K562 (cell line): ENCODE results near the gene NRM. TPM values are rescaled to one million over a fixed set of nuclear protein-coding genes. Genes with fewer than 3 reads are reported as not detected.

Source experiments
- ATAC-seq: fragments of 200-7000 bp; cut with Tn5 transposase; 3 replicates; pipeline ENCODE4 v1.9.1; 2020; ENCODE audit warnings: moderate library complexity
- BruUV-seq: library from RNA; stranded (reverse); fragments of 400-500 nt; replicated peaks from 2 replicates; lab custom pipeline; 2021; lab: Mats Ljungman, UMichigan
- CTCF ChIA-PET: fragments of 300-600 bp; formaldehyde crosslinking; extraction: SDS; loops from one replicate; lab custom pipeline; 2021; ENCODE audit warnings: low intra/inter-chr PET ratio; lab: Yijun Ruan, JAX
- POLR2A ChIA-PET: fragments of 300-600, 350-650 bp; sonication (Branson Sonifier 250); formaldehyde crosslinking; extraction: SDS; loops from one replicate; lab custom pipeline; 2021; ENCODE audit warnings: antibody characterized with exemption, inconsistent platforms; lab: Yijun Ruan, JAX
- DNase-seq, 4 experiments: peaks; one replicate each; pipeline versions ENCODE4 v3.0.0 to v3.0.0-alpha.2; 2011 to 2018; ENCODE audit warnings: low spot score in 3 of 4, mixed read lengths in 3 of 4; ENCODE audit errors: extremely low read depth in 1 of 4
- FAIRE-seq: peaks from 2 replicates; lab custom pipeline; 2011; peaks lifted over from hg19 to GRCh38; lab: Jason Lieb, UNC
- H2AFZ ChIP-seq: 2 replicates; pipeline ENCODE4 v1.6.0; 2011; ENCODE audit warnings: low read depth, low read length, control low read depth, inconsistent platforms
- H3K27ac ChIP-seq: fragments of 200-600 bp; 3 replicates; pipeline ENCODE4 v1.8.0; 2011; ENCODE audit warnings: low read depth, mild to moderate bottlenecking, control low read depth, inconsistent platforms, low read length, moderate library complexity, mixed read lengths; ENCODE audit errors: extremely low read depth
- H3K27me3 ChIP-seq, 2 experiments: fragments of 300-600 bp in 1 of 2; 2 replicates in 1 of 2; 3 replicates in 1 of 2; pipeline versions ENCODE4 v1.6.0 to v1.8.0; 2011; ENCODE audit warnings: inconsistent platforms in 2 of 2, low read length in 2 of 2, mild to moderate bottlenecking in 1 of 2, mixed read lengths in 1 of 2, moderate library complexity in 1 of 2; ENCODE audit not compliant: control insufficient read depth in 2 of 2, insufficient read depth in 2 of 2
- H3K36me3 ChIP-seq: fragments of 300-600 bp; 3 replicates; pipeline ENCODE4 v1.8.0; 2011; ENCODE audit warnings: mild to moderate bottlenecking, low read length, inconsistent platforms; ENCODE audit not compliant: control insufficient read depth, insufficient read depth
- H3K4me1 ChIP-seq, 2 experiments: fragments of 200-600 bp in 1 of 2; replicated peaks in 1 of 2; 2 replicates in 1 of 2; 3 replicates in 1 of 2; pipeline versions ENCODE4 v1.5.1 to v1.8.0; 2011; ENCODE audit warnings: inconsistent platforms in 2 of 2, low read length in 2 of 2, mild to moderate bottlenecking in 1 of 2, mixed read lengths in 1 of 2, moderate library complexity in 1 of 2; ENCODE audit not compliant: control insufficient read depth in 2 of 2, insufficient read depth in 2 of 2
- H3K4me2 ChIP-seq: 2 replicates; pipeline ENCODE4 v1.6.1; 2011; ENCODE audit warnings: low read length, control low read depth, inconsistent platforms, mixed read lengths; ENCODE audit not compliant: insufficient read depth
- H3K4me3 ChIP-seq: fragments of 200-600 bp; sonication (generic), shearing (Covaris generic); 2 replicates; pipeline ENCODE4 v1.5.1; 2016; ENCODE audit warnings: control low read depth, inconsistent platforms
- H3K79me2 ChIP-seq: fragments of 200-600 bp; 3 replicates; pipeline ENCODE4 v1.8.0; 2011; ENCODE audit warnings: low read length, inconsistent platforms; ENCODE audit not compliant: control insufficient read depth, insufficient read depth
- H3K9ac ChIP-seq, 2 experiments: 2 replicates each; pipeline versions ENCODE4 v1.6.0 to v1.6.1; 2011; ENCODE audit warnings: low read depth in 2 of 2, low read length in 2 of 2, control low read depth in 1 of 2, inconsistent platforms in 1 of 2, mild to moderate bottlenecking in 1 of 2, mixed read lengths in 1 of 2; ENCODE audit not compliant: insufficient read depth in 1 of 2
- H3K9me1 ChIP-seq: one replicate; pipeline ENCODE4 v1.6.0; 2011; ENCODE audit warnings: inconsistent platforms, mild to moderate bottlenecking, low read length, moderate library complexity; ENCODE audit not compliant: control insufficient read depth, insufficient read depth
- H3K9me3 ChIP-seq: replicated peaks from 2 replicates; pipeline ENCODE4 v1.5.1; 2011; ENCODE audit warnings: low read depth, low read length, inconsistent platforms; ENCODE audit not compliant: control insufficient read depth, insufficient read depth
- H4K20me1 ChIP-seq: replicated peaks from 2 replicates; pipeline ENCODE4 v1.6.1; 2011; ENCODE audit warnings: low read length, inconsistent platforms, mixed read lengths; ENCODE audit not compliant: control insufficient read depth, insufficient read depth
- ARID1B ChIP-seq: fragments of 450-650 bp; IDR thresholded peaks from 2 replicates; pipeline ENCODE4 v1.6.1; 2016; ENCODE audit warnings: antibody characterized with exemption, mild to moderate bottlenecking, inconsistent platforms
- CBX3 ChIP-seq, 2 experiments: IDR thresholded peaks; 1 replicate in 1 of 2; 2 replicates in 1 of 2; pipeline ENCODE4 v1.6.1; 2012; ENCODE audit warnings: inconsistent platforms in 2 of 2, low read length in 2 of 2, borderline replicate concordance in 1 of 2, control low read depth in 1 of 2
- ETV5 ChIP-seq: sonication (generic); formaldehyde crosslinking; IDR thresholded peaks from 2 replicates; pipeline ENCODE4 v1.4.0; 2020; ENCODE audit warnings: low read depth, mild to moderate bottlenecking, missing genetic modification reagents
- IFI16 ChIP-seq: fragments of 250-450 bp; sonication (Bioruptor Pico); IDR thresholded peaks from 2 replicates; pipeline ENCODE4 v2.1.2; 2022; ENCODE audit warnings: mild to moderate bottlenecking, inconsistent platforms
- NUFIP1 ChIP-seq: fragments of 450-650 bp; IDR thresholded peaks from 2 replicates; pipeline ENCODE4 v1.6.1; 2018; ENCODE audit not compliant: partially characterized antibody
- STAT5B ChIP-seq: fragments of 250-450 bp; sonication (Bioruptor Pico); IDR thresholded peaks from 2 replicates; pipeline ENCODE4 v1.8.0; 2021; ENCODE audit warnings: mild to moderate bottlenecking, inconsistent platforms
- TCFL5 ChIP-seq: fragments of 250-450 bp; sonication (Bioruptor Pico); conservative IDR thresholded peaks from 2 replicates; pipeline ENCODE4 v1.6.1; 2021; ENCODE audit warnings: mild to moderate bottlenecking, moderate library complexity, matching md5 sums
- THAP12 ChIP-seq: fragments of 250-450 bp; sonication (Bioruptor Pico); IDR thresholded peaks from 2 replicates; pipeline ENCODE4 v1.9.0; 2021; ENCODE audit warnings: mild to moderate bottlenecking, inconsistent platforms
- ZMIZ1 ChIP-seq, 2 experiments: fragments of 150-350 bp in 1 of 2; IDR thresholded peaks; 2 replicates each; pipeline ENCODE4 v1.6.1; 2012 to 2016; ENCODE audit warnings: low read depth in 2 of 2, low read length in 2 of 2, mild to moderate bottlenecking in 1 of 2, moderate library complexity in 1 of 2
- ZNF134 ChIP-seq: fragments of 250-450 bp; sonication (Bioruptor Pico); conservative IDR thresholded peaks from 2 replicates; pipeline ENCODE4 v1.4.0; 2020
- ZNF311 ChIP-seq: fragments of 250-450 bp; sonication (Bioruptor Pico); IDR thresholded peaks from 2 replicates; pipeline ENCODE4 v1.4.0; 2020; ENCODE audit warnings: mild to moderate bottlenecking, moderate library complexity
- ZNF449 ChIP-seq: fragments of 250-450 bp; sonication (Bioruptor Pico); IDR thresholded peaks from 2 replicates; pipeline ENCODE4 v1.8.0; 2022; ENCODE audit warnings: moderate library complexity, mild to moderate bottlenecking, inconsistent platforms
- ZNF511 ChIP-seq: sonication (generic); formaldehyde crosslinking; IDR thresholded peaks from 2 replicates; pipeline ENCODE4 v1.8.0; 2022; ENCODE audit warnings: mild to moderate bottlenecking, missing genetic modification reagents
- WGBS: fragments of 100-300 bp; shearing (Covaris generic); methylation state at CpG from one replicate; pipeline ENCODE4 v1.1.6; 2016; ENCODE audit warnings: low coverage, mixed read lengths; ENCODE audit not compliant: insufficient coverage; ENCODE audit errors: missing lambda C conversion rate; 5-methylcytosine and 5-hydroxymethylcytosine counted together
- in situ Hi-C: fragments of 300-500 bp; cut with MboI; formaldehyde crosslinking; loops from 4 replicates; pipeline ENCODE4 v1.15.0; 2018; ENCODE audit warnings: inconsistent platforms, mixed read lengths
- intact Hi-C: fragments of 100-400 bp; cut with micrococcal nuclease; formaldehyde crosslinking; loops from 2 replicates; pipeline ENCODE4 v1.14.2; 2022
- polyA plus RNA-seq, 8 experiments: library from polyadenylated mRNA; depleted of rRNA in 4 of 8; stranded (reverse) in 5 of 8; unstranded in 3 of 8; fragments of >200 nt; fragmentation: Nextera tagmentation in 2 of 8; fragmentation: Illumina TruSeq in 1 of 8; extraction: Ambion mirVana in 2 of 8; extraction: Trizol in 1 of 8; gene quantifications; 2 replicates each; pipeline versions ENCODE4 v1.2.1 to v1.2.3, GENCODE V29; 2011 to 2014; ENCODE audit warnings: inconsistent platforms in 1 of 8, missing spikeins in 1 of 8
- total RNA-seq, 7 experiments: library from RNA; depleted of rRNA in 6 of 7; stranded (reverse); fragments of >200 nt in 6 of 7; fragmentation: Illumina TruSeq in 2 of 7; extraction: Trizol in 2 of 7; gene quantifications; 2 replicates each; pipeline versions ENCODE4 v1.2.1 to v1.2.3, GENCODE V29; 2011 to 2021; ENCODE audit warnings: low replicate concordance in 1 of 7

Gene NRM
- total and polyA plus RNA-seq, 9 of the 15 experiments (the other 6 are each of a cell fraction or from before 2014, with no cell fraction given): 9.7 to 58.2 (median 18.1) TPM

- Histone ChIP-seq H3K4me2 (no peak overlapping the region), H2AFZ (no peak overlapping the region), H4K20me1 (no peaks in the 10 kb centered on the region), H3K27ac (no peak overlapping the region), H3K36me3 (peaks cover 90% of the 10 kb centered on the region), H3K9me3 (no peaks in the 10 kb centered on the region), H3K9ac (no peak overlapping the region), H3K79me2 (peaks cover 4% of the 10 kb centered on the region; the same call in 1 of the 3 replicates), H3K4me1 (no peaks in the 10 kb centered on the region; a peak in 1 of 5 replicates), H3K4me3 (no peak overlapping the region), H3K9me1 (no peaks in the 10 kb centered on the region), H3K27me3 (no peaks in the 10 kb centered on the region)
- intact Hi-C loops: no loop called here
- ChIA-PET POLR2A (interaction anchor here (0.6 to 27.1 kb wide), 4 partner anchors 2 to 1790 kb away, joined by 3 to 524 read pairs (median 264); partner anchors contain the start of genes MDC1, NRM and TUBB), CTCF (no interaction called here)
- TF ChIP-seq TCFL5 (CRISPR knock-in tag): no peak
- no peak for TF ChIP-seq ZNF449
- TF ChIP-seq ZNF511 (CRISPR knock-in tag): no peak
- TF ChIP-seq NUFIP1: no peak
- no peak for TF ChIP-seq CBX3 (IDR thresholded peaks at IDR 0.05; ENCODE audit: borderline replicate concordance in 1 of 2, low read length in 2 of 2)
- TF ChIP-seq IFI16: no peak
- TF ChIP-seq ZNF134 (CRISPR knock-in tag): no peak
- no peak for TF ChIP-seq THAP12 (CRISPR knock-in tag)
- no peak for TF ChIP-seq ZNF311 (CRISPR knock-in tag)
- TF ChIP-seq ZMIZ1 (IDR thresholded peaks at IDR 0.05; ENCODE audit: low read depth in 2 of 2, low read length in 2 of 2): no peak
- TF ChIP-seq STAT5B: no peak
- no peak for TF ChIP-seq ARID1B
- TF ChIP-seq ETV5: no peak
- DNase-seq (no peak), FAIRE-seq (no peak), ATAC-seq (no peak)
- BruUV-seq: no TSS peak
- in situ Hi-C loops: no loop called here
- 95% methylated on average over 2 of the region's 2 CpGs for WGBS
These were observed 18.5 kb upstream of the NRM start for GRCh38 chr6:30709101-30709868.
